Liver (tissue), 9 donors: Measurements from ENCODE around the gene MRPS23. TPM values are rescaled to one million over a fixed set of nuclear protein-coding genes. Genes with fewer than 3 reads are reported as not detected.

Experiments
- DNase-seq: peaks from one replicate; pipeline ENCODE4 v3.0.0-alpha.2; 2017; ENCODE audit warnings: low spot score
- H3K27ac ChIP-seq, 2 donors: one replicate each; pipeline ENCODE4 v1.7.0; 2013; ENCODE audit warnings: inconsistent platforms in 2 of 2, low read length in 2 of 2, control low read depth in 1 of 2, low read depth in 1 of 2, mild to moderate bottlenecking in 1 of 2
- H3K27me3 ChIP-seq, 4 donors: one replicate each; pipeline versions ENCODE4 v1.6.1 to v1.7.0; 2013; ENCODE audit warnings: low read length in 3 of 4, inconsistent platforms in 1 of 4, mild to moderate bottlenecking in 1 of 4, moderate library complexity in 1 of 4; ENCODE audit not compliant: control insufficient read depth in 4 of 4, insufficient read depth in 4 of 4
- H3K36me3 ChIP-seq, 4 donors: one replicate each; pipeline versions ENCODE4 v1.6.1 to v1.7.0; 2013; ENCODE audit warnings: low read length in 3 of 4, mild to moderate bottlenecking in 3 of 4, low read depth in 1 of 4, moderate library complexity in 1 of 4; ENCODE audit not compliant: control insufficient read depth in 4 of 4, insufficient read depth in 3 of 4
- H3K4me1 ChIP-seq, 4 donors: one replicate each; pipeline versions ENCODE4 v1.6.1 to v1.7.0; 2013; ENCODE audit warnings: low read length in 3 of 4, mild to moderate bottlenecking in 3 of 4, moderate library complexity in 1 of 4; ENCODE audit not compliant: control insufficient read depth in 4 of 4, insufficient read depth in 4 of 4
- H3K4me3 ChIP-seq, 3 donors: one replicate each; pipeline versions ENCODE4 v1.6.1 to v1.7.0; 2013; ENCODE audit warnings: low read length in 3 of 3, control low read depth in 1 of 3, low read depth in 1 of 3, mild to moderate bottlenecking in 1 of 3
- H3K9ac ChIP-seq, 2 donors: one replicate each; pipeline ENCODE4 v1.7.0; 2013; ENCODE audit warnings: low read length in 2 of 2, mild to moderate bottlenecking in 2 of 2, moderate library complexity in 2 of 2, control low read depth in 1 of 2, low read depth in 1 of 2
- H3K9me3 ChIP-seq, 4 donors: one replicate each; pipeline versions ENCODE4 v1.6.1 to v1.7.0; 2013; ENCODE audit warnings: low read length in 3 of 4; ENCODE audit not compliant: control insufficient read depth in 4 of 4
- ATF3 ChIP-seq: IDR thresholded peaks from 2 replicates; pipeline ENCODE4 v1.6.1; 2016; ENCODE audit warnings: antibody characterized with exemption
- FOXA1 ChIP-seq: IDR thresholded peaks from 2 replicates; pipeline ENCODE4 v1.6.1; 2016; ENCODE audit warnings: antibody characterized with exemption
- FOXA2 ChIP-seq: IDR thresholded peaks from 2 replicates; pipeline ENCODE4 v1.6.1; 2016; ENCODE audit warnings: antibody characterized with exemption
- GABPA ChIP-seq, 2 donors: IDR thresholded peaks in 1 of 2; conservative IDR thresholded peaks in 1 of 2; 2 replicates each; pipeline ENCODE4 v1.6.1; 2016; ENCODE audit warnings: antibody characterized with exemption in 2 of 2, mild to moderate bottlenecking in 1 of 2, moderate library complexity in 1 of 2
- HNF4A ChIP-seq, 2 donors: conservative IDR thresholded peaks; 2 replicates each; pipeline ENCODE4 v1.6.1; 2016; ENCODE audit warnings: antibody characterized with exemption in 2 of 2, mild to moderate bottlenecking in 2 of 2
- HNF4G ChIP-seq: IDR thresholded peaks from 2 replicates; pipeline ENCODE4 v1.6.1; 2016; ENCODE audit warnings: antibody characterized with exemption
- JUND ChIP-seq, 2 donors: IDR thresholded peaks; 2 replicates each; pipeline ENCODE4 v1.6.1; 2016; ENCODE audit warnings: antibody characterized with exemption in 2 of 2
- MAX ChIP-seq: IDR thresholded peaks from 2 replicates; pipeline ENCODE4 v1.6.1; 2016; ENCODE audit warnings: antibody characterized with exemption
- NR2F2 ChIP-seq: IDR thresholded peaks from 2 replicates; pipeline ENCODE4 v1.6.1; 2016; ENCODE audit warnings: antibody characterized with exemption
- RAD21 ChIP-seq, 2 donors: IDR thresholded peaks; 2 replicates each; pipeline ENCODE4 v1.6.1; 2016; ENCODE audit warnings: antibody characterized with exemption in 2 of 2, mild to moderate bottlenecking in 2 of 2
- REST ChIP-seq: IDR thresholded peaks from 2 replicates; pipeline ENCODE4 v1.6.1; 2016; ENCODE audit warnings: antibody characterized with exemption, mild to moderate bottlenecking
- RXRA ChIP-seq, 2 donors: IDR thresholded peaks; 2 replicates each; pipeline ENCODE4 v1.6.1; 2017 to 2018; ENCODE audit warnings: antibody characterized with exemption in 2 of 2, mild to moderate bottlenecking in 1 of 2
- SP1 ChIP-seq: IDR thresholded peaks from 2 replicates; pipeline ENCODE4 v1.6.1; 2018; ENCODE audit warnings: antibody characterized with exemption, mild to moderate bottlenecking
- TAF1 ChIP-seq: conservative IDR thresholded peaks from 2 replicates; pipeline ENCODE4 v1.6.1; 2016; ENCODE audit warnings: antibody characterized with exemption, mild to moderate bottlenecking
- YY1 ChIP-seq: IDR thresholded peaks from 2 replicates; pipeline ENCODE4 v1.6.1; 2016; ENCODE audit warnings: antibody characterized with exemption, mild to moderate bottlenecking
- WGBS: extraction: QIAGEN DNeasy Blood & Tissue Kit; methylation state at CpG from one replicate; pipeline ENCODE4 v1.1.7; 2013; 5-methylcytosine and 5-hydroxymethylcytosine counted together
- polyA plus RNA-seq, 2 donors: library from polyadenylated mRNA; stranded (reverse) in 1 of 2; unstranded in 1 of 2; fragments of 200-250 nt in 1 of 2; fragments of >200 nt in 1 of 2; fragmentation: Nextera tagmentation in 1 of 2; extraction: Ambion mirVana in 1 of 2; gene quantifications; one replicate each; pipeline versions ENCODE4 v1.2.1 to v1.2.3, GENCODE V29; 2013 to 2015
- total RNA-seq, 2 donors: library from RNA; depleted of rRNA; stranded (reverse); fragments of >200 nt; gene quantifications; one replicate each; pipeline ENCODE4 v1.2.3, GENCODE V29; 2014
- TF ChIP-seq, protein P1 (sequence below): fragments of 150-350 bp; IDR thresholded peaks from 2 replicates; pipeline ENCODE4 v1.5.1; 2017; ENCODE audit warnings: improper control_type of control experiment, low read depth, low read length; ENCODE audit not compliant: missing input control
- donor health status: healthy.
- donor health status: healthy.
- donor health status: healthy.
- donor health status: healthy.
- donor health status: healthy.

The MRPS23 gene
- total and polyA plus RNA-seq, 4 donors, result 9.8 to 24.3 (median 16.9) TPM

DNA sequence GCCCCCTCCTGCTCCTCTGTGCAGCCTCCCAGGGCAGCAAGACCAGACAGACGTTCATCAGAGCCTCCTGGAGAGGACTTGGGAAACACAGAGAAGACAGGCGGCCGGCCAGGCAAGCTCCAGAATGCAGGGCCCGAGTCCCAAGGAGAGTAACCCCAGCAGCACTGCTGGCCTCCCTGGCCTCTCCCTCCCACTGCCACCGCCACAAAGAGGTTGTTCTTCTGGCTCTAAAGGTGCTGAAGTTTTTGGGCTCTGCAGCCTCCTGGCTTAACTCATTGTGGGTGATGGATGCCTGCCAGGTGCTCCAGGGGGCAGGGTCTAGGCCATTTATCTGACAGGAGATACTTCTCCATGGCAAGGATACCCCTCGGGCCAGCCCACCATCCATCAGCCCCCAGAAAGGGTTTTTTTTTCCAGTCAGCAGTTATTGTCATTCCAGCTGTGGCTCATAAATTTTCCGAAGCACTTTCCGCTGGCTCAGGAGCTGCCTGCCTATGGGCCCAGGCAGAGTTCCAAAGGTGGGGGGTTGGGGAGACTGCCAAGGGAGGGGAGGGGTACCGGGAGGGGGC lies 32.0 kb upstream of the MRPS23 start:
- DNase-seq, result no peak
- WGBS, result 82% methylated on average over 9 of the region's 9 CpGs
- no peak overlapping the region for H3K9ac ChIP-seq
- H3K27me3 ChIP-seq, result no peaks in the 10 kb centered on the region
- no peaks in the 10 kb centered on the region for H3K9me3 ChIP-seq
- H3K36me3 ChIP-seq, result peaks cover 0 to 3% (median 0%) of the 10 kb centered on the region in 4 donors
- H3K4me3 ChIP-seq, result no peak overlapping the region
- no peaks in the 10 kb centered on the region for H3K4me1 ChIP-seq
- no peak for TF ChIP-seq RAD21 (IDR thresholded peaks at IDR 0.05)
- no peak for TF ChIP-seq FOXA2
- no peak for TF ChIP-seq YY1
- TF ChIP-seq HNF4G, result no peak
- no peak for TF ChIP-seq SP1
- no peak for TF ChIP-seq RXRA (IDR thresholded peaks at IDR 0.05)
- H3K27ac ChIP-seq, result no peak overlapping the region

GRCh38 chr17:57881143-57881542 lies 31.3 kb upstream of the MRPS23 start:
- Histone ChIP-seq H3K27me3 (no peaks in the 10 kb centered on the region), H3K9ac (no peak overlapping the region), H3K4me3 (no peak overlapping the region), H3K9me3 (no peaks in the 10 kb centered on the region), H3K27ac (no peak overlapping the region), H3K36me3 (peaks cover 0 to 3% (median 0%) of the 10 kb centered on the region in 4 donors), H3K4me1 (no peaks in the 10 kb centered on the region)
- peak in 1 of 2 donors; percentile 34 for TF ChIP-seq RXRA (IDR thresholded peaks at IDR 0.05)
- TF ChIP-seq ATF3, result no peak
- TF ChIP-seq RAD21 (IDR thresholded peaks at IDR 0.05), result no peak
- TF ChIP-seq SP1, result no peak
- TF ChIP-seq REST, result no peak
- DNase-seq, result no peak
- WGBS, result 86% methylated on average over 8 of the region's 8 CpGs

DNA sequence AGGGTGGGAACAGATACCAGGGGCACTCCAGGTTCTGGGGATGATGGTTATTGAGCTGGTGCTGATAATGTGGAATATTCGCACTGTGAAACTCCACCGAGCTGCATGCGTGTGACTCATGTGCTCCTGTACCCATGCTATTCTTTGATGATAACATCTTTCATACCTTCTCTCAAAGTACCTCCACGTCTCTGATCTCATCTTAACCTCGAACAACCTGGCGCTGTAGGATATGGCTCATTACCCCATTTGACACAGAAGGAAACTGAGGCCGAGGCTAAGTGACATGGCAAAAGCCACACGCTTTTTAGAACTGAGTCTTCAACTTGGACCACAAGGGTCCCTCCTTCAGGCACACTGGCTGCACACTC lies 30.2 kb upstream of the MRPS23 start:
- peaks cover 0 to 3% (median 0%) of the 10 kb centered on the region in 4 donors for H3K36me3 ChIP-seq
- TF ChIP-seq FOXA1 (no peak), ATF3 (no peak), MAX (no peak), NR2F2 (no peak), REST (no peak), RAD21 (IDR thresholded peaks at IDR 0.05) (no peak), GABPA (IDR thresholded peaks at IDR 0.05 in 1 of 2, conservative IDR thresholded peaks at IDR 0.05 in 1 of 2) (no peak), SP1 (no peak), HNF4G (no peak), HNF4A (conservative IDR thresholded peaks at IDR 0.05) (no peak), YY1 (no peak), JUND (IDR thresholded peaks at IDR 0.05) (no peak), TAF1 (no peak)
- TF ChIP-seq, protein P1, sequence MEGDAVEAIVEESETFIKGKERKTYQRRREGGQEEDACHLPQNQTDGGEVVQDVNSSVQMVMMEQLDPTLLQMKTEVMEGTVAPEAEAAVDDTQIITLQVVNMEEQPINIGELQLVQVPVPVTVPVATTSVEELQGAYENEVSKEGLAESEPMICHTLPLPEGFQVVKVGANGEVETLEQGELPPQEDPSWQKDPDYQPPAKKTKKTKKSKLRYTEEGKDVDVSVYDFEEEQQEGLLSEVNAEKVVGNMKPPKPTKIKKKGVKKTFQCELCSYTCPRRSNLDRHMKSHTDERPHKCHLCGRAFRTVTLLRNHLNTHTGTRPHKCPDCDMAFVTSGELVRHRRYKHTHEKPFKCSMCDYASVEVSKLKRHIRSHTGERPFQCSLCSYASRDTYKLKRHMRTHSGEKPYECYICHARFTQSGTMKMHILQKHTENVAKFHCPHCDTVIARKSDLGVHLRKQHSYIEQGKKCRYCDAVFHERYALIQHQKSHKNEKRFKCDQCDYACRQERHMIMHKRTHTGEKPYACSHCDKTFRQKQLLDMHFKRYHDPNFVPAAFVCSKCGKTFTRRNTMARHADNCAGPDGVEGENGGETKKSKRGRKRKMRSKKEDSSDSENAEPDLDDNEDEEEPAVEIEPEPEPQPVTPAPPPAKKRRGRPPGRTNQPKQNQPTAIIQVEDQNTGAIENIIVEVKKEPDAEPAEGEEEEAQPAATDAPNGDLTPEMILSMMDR, result no peak

More for the DNA sequence above, 30.2 kb upstream of the MRPS23 start:
- Histone ChIP-seq H3K27ac (no peak overlapping the region), H3K4me3 (no peak overlapping the region), H3K4me1 (peaks cover 0 to 2% (median under 1%) of the 10 kb centered on the region in 4 donors), H3K9ac (no peak overlapping the region), H3K27me3 (no peaks in the 10 kb centered on the region), H3K9me3 (no peaks in the 10 kb centered on the region)
- DNase-seq, result no peak
- WGBS, result 90% methylated on average over 8 of the region's 8 CpGs
